M059J (cell line): ENCODE data around the gene PCYOX1L. TPM values are rescaled to one million over a fixed set of nuclear protein-coding genes. Genes with fewer than 3 reads are reported as not detected.
A peak's percentile ranks its signal among the peaks of the same experiment; 100 is the strongest.

Experiments used
- DNase-seq: peaks from one replicate; pipeline ENCODE4 v3.0.0-alpha.2; 2012; ENCODE audit warnings: low read depth
- total RNA-seq: library from RNA; depleted of rRNA; stranded (reverse); fragments of >200 nt; shearing (Covaris generic); gene quantifications from 2 replicates; pipeline ENCODE4 v1.2.3, GENCODE V29; 2014; rRNA removed

The PCYOX1L gene
- 8.2 and 12.0 TPM in 2 replicates for total RNA-seq

- peak; percentile 96 for DNase-seq
Measured at GRCh38 chr5:149357370-149358293, at the start of gene PCYOX1L. Gene PCYOX1L (plus strand): TSS chr5:149358046. CDS start chr5:149358069, 23 bp downstream.

GRCh38 chr5:149309354-149309753 is 48.5 kb upstream of the PCYOX1L start:
- DNase-seq = no peak

GRCh38 chr5:149310488-149310887 is 47.4 kb upstream of the PCYOX1L start:
- DNase-seq = no peak

- DNase-seq = peak; percentile 18
Measured at GRCh38 chr5:149310947-149311658, 46.7 kb upstream of the PCYOX1L start.

GRCh38 chr5:149313151-149313841 is 44.5 kb upstream of the PCYOX1L start:
- DNase-seq = no peak

GRCh38 chr5:149314571-149315111 is 43.2 kb upstream of the PCYOX1L start:
- DNase-seq = no peak

GRCh38 chr5:149315753-149316152 is 42.1 kb upstream of the PCYOX1L start:
- DNase-seq = no peak

GRCh38 chr5:149317281-149318048 is 40.4 kb upstream of the PCYOX1L start:
- DNase-seq = peak; percentile 49

GRCh38 chr5:149319174-149319573 is 38.7 kb upstream of the PCYOX1L start:
- DNase-seq = no peak

GRCh38 chr5:149320791-149321330 is 37.0 kb upstream of the PCYOX1L start:
- peak; percentile 90 for DNase-seq

- no peak for DNase-seq
Measured at GRCh38 chr5:149322518-149322917, 35.3 kb upstream of the PCYOX1L start.

- DNase-seq = no peak
Measured at GRCh38 chr5:149323210-149323609, 34.6 kb upstream of the PCYOX1L start.

- no peak for DNase-seq
Measured at GRCh38 chr5:149323621-149324205, 34.1 kb upstream of the PCYOX1L start.

GRCh38 chr5:149324641-149325040 is 33.2 kb upstream of the PCYOX1L start:
- no peak for DNase-seq

- DNase-seq = no peak
Measured at GRCh38 chr5:149325166-149325735, 32.6 kb upstream of the PCYOX1L start.

GRCh38 chr5:149325894-149326293 is 32.0 kb upstream of the PCYOX1L start:
- DNase-seq = no peak

GRCh38 chr5:149326611-149327010 is 31.2 kb upstream of the PCYOX1L start:
- no peak for DNase-seq

GRCh38 chr5:149328177-149328576 is 29.7 kb upstream of the PCYOX1L start:
- DNase-seq = no peak

- DNase-seq = no peak
Measured at GRCh38 chr5:149333711-149334443, 24.0 kb upstream of the PCYOX1L start.
